ENCODE data around the gene RBM28.
"Not testable (repeated sequence)": the region's sequence is repeated elsewhere in the genome, so short reads cannot be mapped to it uniquely, and the experiment has no call there.

The RBM28 gene

GRCh38 chr7:128349466-128349825, 5.7 kb upstream of the RBM28 start:
- no peak for DNase-seq (ENCODE audit: low read depth)

GRCh38 chr7:128347647-128348097, 4.0 kb upstream of the RBM28 start:
- peak; percentile 61 for DNase-seq (ENCODE audit: low read depth)

GRCh38 chr7:128344431-128344774, 695 bp upstream of the RBM28 start:
- DNase-seq (ENCODE audit: low read depth), result no peak

- no peak for DNase-seq (ENCODE audit: low read depth)
Observed at GRCh38 chr7:128341733-128342132, 2.0 kb downstream of the RBM28 start.

- DNase-seq (ENCODE audit: low read depth), result no peak
Observed at GRCh38 chr7:128335730-128336129, 8.0 kb downstream of the RBM28 start.

- DNase-seq (ENCODE audit: low read depth), result no peak
Observed at GRCh38 chr7:128324368-128324680, 19.4 kb downstream of the RBM28 start.

- peak; percentile 16 for DNase-seq (ENCODE audit: low read depth)
Observed at GRCh38 chr7:128323459-128324367, 20.0 kb downstream of the RBM28 start.

GRCh38 chr7:128323040-128323439, 20.7 kb downstream of the RBM28 start:
- DNase-seq (ENCODE audit: low read depth), result no peak

- DNase-seq (ENCODE audit: low read depth), result peak; percentile 53
Observed at GRCh38 chr7:128322040-128322643, 21.6 kb downstream of the RBM28 start.

GRCh38 chr7:128321044-128321422, 22.7 kb downstream of the RBM28 start:
- DNase-seq (ENCODE audit: low read depth), result no peak

- no peak for DNase-seq (ENCODE audit: low read depth)
Observed at GRCh38 chr7:128318691-128319090, 25.0 kb downstream of the RBM28 start.

- DNase-seq (ENCODE audit: low read depth), result peak; percentile 27
Observed at GRCh38 chr7:128311013-128311412, 32.7 kb downstream of the RBM28 start.

GRCh38 chr7:128310499-128310898, 33.2 kb downstream of the RBM28 start:
- no peak for DNase-seq (ENCODE audit: low read depth)

- no peak for DNase-seq (ENCODE audit: low read depth)
Observed at GRCh38 chr7:128309976-128310375, 33.7 kb downstream of the RBM28 start.

GRCh38 chr7:128309124-128309523, 34.6 kb downstream of the RBM28 start:
- DNase-seq (ENCODE audit: low read depth), result no peak

- DNase-seq (ENCODE audit: low read depth), result no peak
Observed at GRCh38 chr7:128307061-128307460, 36.6 kb downstream of the RBM28 start.

GRCh38 chr7:128304212-128304611, 39.5 kb downstream of the RBM28 start:
- DNase-seq (ENCODE audit: low read depth), result no peak

GRCh38 chr7:128303643-128304042, 40.1 kb downstream of the RBM28 start:
- DNase-seq (ENCODE audit: low read depth), result no peak

- no peak for DNase-seq (ENCODE audit: low read depth)
Observed at GRCh38 chr7:128303133-128303532, 40.6 kb downstream of the RBM28 start.

GRCh38 chr7:128302139-128302538, 41.6 kb downstream of the RBM28 start:
- DNase-seq (ENCODE audit: low read depth), result no peak

GRCh38 chr7:128299109-128299607, 44.5 kb downstream of the RBM28 start:
- no peak for DNase-seq (ENCODE audit: low read depth)

GRCh38 chr7:128298004-128298403, 45.7 kb downstream of the RBM28 start:
- not testable (repeated sequence) for DNase-seq (ENCODE audit: low read depth)

GRCh38 chr7:128287556-128287955, 56.2 kb downstream of the RBM28 start:
- no peak for DNase-seq (ENCODE audit: low read depth)

- DNase-seq (ENCODE audit: low read depth), result no peak
Observed at GRCh38 chr7:128284102-128284501, 59.6 kb downstream of the RBM28 start.

All from ELR (cell line).